ENCODE results near the gene WDR45B.

Gene WDR45B

DNA sequence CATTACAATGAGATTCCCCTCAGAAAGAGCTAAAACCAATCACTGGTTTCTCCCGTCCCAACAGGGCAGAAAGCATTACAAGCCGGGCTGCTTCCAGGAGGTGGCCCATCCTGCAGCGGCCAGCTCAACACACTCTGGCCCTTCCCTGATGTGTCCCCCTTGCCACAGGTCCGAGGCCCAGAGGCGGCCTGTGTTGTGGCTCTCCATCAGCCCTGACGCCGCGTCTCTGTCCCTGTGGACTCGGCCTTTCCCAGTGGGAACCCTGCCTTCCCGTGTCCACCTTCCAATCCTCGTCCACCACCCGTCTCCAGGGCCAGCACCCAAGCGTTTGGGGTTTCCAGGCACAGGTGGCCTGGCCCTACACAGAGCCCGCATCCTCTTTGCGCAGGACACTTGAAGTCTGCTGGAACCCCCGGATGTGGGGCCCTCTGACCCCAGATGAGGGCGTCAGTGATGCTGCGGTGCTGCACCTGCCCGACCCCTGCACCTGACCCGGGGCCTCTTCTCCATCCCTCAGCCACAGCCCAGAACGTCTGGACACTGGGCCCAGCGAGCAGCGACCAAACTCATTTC, 29.2 kb upstream of the WDR45B start:
- DNase-seq (ENCODE audit: low spot score): no peak

DNA sequence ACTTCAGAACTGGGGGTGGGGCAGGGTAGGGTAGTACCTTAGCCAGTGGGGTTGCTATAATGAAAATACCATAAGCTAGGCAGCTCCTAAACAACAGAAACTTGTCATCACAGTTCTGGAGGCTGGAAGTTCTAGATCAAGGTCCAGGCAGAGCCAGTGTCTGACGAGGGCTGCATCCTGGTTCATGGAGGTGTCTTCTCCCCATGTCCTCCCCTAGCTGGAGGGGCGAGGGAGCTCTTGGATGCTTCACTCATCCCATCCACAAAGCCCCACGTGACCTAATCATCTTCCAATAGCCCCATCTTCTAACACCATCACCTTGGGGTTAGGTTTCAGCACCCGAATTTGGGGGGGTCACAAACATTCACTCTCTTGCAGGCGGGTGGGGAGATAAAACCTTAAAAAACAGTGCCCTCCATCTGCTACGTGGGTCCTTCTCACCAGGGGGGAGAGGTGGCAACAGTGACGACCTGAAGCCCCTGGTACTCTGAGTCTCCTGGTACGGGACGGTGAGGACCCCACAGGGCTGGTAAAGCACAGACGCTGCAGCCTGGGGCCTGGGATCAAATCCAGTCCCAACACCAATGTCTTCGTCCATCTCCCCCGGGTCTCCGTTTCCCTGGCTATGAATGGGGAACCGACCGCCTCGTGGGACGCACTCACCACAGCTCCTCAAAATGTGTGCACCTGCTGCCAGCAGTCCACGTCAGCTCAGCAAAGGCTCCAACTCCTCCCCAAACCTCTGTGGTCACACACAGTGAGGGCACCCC, 27.4 kb upstream of the WDR45B start:
- no peak for DNase-seq (ENCODE audit: low spot score)

DNA sequence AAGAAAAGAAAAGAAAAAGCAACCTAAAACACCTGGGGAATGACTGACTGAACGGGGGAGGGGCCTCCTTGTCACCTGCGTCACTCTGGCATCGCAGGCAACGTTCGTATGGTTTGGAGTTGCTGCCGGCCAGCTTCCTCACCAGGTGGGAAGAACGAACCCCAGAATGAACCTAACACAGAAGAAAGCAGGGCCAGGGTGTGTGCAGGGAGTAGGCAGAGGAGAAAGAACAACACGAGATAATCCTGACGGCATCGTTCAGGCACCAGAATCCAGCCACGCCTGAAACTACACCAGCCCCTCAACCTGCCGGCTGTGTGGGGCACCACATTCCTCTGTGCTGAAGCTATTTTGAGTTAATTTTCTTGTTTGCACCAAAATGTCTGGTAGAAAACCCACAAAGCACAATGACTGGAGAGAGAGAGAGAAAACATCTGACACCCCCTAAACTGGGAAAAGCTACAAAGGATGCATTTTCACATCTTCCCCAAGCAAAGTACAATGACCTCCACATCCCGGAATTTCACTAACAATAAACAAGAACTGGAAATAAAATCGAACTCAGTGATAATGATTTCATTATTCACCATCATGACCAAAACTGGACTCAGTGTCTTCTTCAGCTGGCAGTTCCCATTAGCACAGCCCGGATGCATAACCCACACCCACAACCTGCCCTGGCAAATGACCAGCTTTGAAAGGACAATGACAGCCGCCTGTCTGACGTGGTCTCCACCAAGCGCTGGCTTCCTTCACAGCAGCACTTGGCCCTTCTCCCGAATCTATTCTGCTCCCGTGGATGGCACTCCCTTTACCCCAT, 26.6 kb upstream of the WDR45B start:
- DNase-seq (ENCODE audit: low spot score): no peak

GRCh38 chr17:82670661-82671450, 22.6 kb upstream of the WDR45B start:
- no peak for DNase-seq (ENCODE audit: low spot score)

- DNase-seq (ENCODE audit: low spot score): peak; percentile 84
These were observed 20.4 kb upstream of the WDR45B start for GRCh38 chr17:82668631-82669099.

GRCh38 chr17:82668024-82668630, 19.9 kb upstream of the WDR45B start:
- no peak for DNase-seq (ENCODE audit: low spot score)

GRCh38 chr17:82667668-82668000, 19.4 kb upstream of the WDR45B start:
- no peak for DNase-seq (ENCODE audit: low spot score)

DNA sequence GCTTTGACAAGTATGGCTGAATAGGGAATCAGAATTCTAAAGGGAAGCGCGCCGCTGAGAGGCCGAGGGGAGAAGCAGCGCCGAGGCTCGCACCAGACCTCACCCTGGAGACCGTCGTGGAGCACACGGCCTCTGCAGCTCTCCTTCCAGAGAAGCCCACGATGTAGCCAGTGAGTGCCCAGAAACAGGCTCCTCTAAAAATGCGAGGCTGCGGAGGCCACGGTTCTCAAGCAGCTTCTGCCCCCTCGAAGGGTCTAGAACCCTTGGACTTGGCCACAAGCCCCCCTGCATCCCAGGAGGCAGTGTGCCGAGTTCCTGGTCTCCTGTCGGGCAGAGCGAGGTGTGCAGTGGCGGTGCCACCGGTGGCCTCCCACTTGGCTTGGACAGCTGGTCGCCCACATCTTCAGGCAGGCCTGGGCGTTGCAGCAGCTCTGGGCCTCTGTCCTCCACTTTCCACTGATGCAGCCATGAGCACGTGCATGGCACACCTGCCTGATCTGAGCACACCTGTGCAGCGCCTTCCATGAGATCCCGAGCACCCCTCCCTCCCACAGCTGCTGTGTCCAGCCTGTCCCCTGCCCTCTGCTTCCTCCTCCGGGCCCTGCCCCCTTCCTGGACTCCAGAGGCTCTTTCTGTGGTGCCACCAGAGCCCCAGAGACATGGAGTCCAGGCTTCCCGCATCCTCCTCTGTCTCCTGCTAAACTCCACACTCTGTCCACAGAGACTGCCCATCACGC, 18.9 kb upstream of the WDR45B start:
- no peak for DNase-seq (ENCODE audit: low spot score)

GRCh38 chr17:82665891-82666290, 17.6 kb upstream of the WDR45B start:
- no peak for DNase-seq (ENCODE audit: low spot score)

- no peak for DNase-seq (ENCODE audit: low spot score)
These were observed 17.0 kb upstream of the WDR45B start for GRCh38 chr17:82665217-82665616.

DNA sequence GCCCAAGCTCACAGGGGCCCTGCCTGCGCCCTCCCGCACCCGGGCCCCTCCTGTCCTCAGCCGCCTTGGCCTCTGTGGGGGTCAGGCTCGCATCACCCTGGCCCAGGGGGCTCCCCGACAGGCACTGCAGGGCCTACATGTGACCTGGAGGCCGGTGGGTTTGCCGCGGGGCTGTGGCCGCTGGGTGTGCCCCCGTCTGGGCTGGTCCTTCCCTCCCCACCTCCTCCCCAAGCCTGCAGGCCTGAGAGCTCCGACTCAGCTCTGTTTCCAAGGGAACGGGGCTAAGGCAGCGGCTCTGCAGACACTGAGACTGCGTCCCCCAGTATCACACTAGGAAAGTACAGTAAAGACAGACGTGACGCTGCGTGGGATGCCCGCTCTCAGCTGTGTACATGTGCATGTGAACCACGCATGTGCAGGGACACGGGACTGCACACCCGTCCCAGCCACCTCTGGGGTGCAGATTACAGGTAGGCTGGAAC, 16.5 kb upstream of the WDR45B start:
- no peak for DNase-seq (ENCODE audit: low spot score)

DNA sequence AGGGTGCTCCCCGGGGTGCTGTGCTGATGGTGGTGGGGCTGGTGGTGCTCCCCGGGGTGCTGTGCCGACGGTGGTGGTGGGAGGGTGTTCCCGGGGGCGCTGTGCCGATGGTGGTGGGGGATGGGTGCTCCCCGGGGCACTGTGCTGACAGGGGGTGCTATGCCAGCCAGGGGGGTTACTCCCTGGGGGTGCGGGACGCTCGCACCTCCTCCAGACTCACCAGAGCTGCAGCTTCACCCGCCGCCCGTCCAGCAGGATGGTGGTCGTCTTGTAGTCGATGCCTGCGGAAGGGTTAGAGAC, 16.0 kb upstream of the WDR45B start:
- no peak for DNase-seq (ENCODE audit: low spot score)

GRCh38 chr17:82663381-82664275, 15.4 kb upstream of the WDR45B start:
- DNase-seq (ENCODE audit: low spot score): no peak

GRCh38 chr17:82662711-82663261, 14.5 kb upstream of the WDR45B start:
- no peak for DNase-seq (ENCODE audit: low spot score)

DNA sequence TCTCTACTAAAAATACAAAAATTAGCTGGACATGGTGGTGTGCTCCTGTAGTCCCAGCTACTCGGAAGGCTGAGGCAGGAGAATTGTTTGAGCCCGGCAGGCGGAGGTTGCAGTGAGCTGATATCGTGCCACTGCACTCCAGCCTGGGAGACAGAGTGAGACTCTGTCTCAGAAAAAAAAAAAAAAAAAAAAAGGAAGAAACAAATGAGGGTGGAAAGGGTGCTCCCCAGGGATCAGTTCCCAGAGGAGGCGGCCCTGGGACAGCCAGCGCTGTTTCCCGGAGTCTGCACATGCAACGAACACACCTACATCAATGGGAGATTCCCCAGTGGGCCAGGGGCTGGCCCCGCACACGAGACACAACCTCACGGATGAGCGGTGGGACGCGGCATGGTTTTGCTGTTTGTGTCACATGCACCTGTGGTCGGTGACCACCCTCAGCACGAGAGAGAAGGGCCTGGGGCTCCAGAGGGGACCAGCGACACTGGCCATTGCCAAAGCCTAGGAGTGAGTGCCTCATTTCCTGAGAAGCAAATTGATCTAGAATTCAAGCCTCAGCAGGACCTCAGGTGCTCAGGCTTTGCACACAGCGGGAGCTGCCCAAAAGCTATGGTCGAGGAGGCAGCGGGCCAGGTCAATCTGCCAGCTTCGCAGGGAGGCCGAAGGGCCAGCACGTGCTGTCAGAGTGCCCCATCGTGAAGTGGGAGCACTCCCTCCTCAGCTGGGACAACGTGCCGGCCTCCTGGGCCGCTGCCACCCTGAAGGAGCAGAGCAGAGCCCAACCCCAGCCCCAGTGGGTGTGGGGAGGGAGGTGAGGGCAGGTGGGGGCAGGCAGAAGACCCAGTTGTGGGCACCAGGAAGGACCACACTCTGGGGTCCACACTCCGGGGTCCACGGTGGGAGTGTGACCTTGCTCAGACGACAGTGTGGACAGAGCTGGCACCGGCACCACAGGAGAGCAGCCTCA, 13.8 kb upstream of the WDR45B start:
- DNase-seq (ENCODE audit: low spot score): no peak

DNA sequence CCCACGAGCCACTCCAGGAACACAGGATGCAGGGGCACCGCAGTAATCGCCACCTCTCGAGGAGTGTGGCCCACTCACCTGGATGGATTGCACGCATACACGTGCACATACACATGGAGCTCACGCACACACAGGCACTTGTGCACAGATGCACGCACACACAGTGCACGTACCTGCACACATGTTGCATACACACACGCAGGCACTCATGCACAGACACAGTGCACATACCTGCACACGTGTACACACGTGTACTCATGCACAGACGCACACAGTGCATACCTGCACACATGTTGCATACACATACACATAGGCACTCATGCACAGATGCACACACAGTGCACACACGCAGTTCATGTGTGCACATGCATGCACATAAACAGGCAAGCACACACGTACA, 11.6 kb upstream of the WDR45B start:
- no peak for DNase-seq (ENCODE audit: low spot score)

DNA sequence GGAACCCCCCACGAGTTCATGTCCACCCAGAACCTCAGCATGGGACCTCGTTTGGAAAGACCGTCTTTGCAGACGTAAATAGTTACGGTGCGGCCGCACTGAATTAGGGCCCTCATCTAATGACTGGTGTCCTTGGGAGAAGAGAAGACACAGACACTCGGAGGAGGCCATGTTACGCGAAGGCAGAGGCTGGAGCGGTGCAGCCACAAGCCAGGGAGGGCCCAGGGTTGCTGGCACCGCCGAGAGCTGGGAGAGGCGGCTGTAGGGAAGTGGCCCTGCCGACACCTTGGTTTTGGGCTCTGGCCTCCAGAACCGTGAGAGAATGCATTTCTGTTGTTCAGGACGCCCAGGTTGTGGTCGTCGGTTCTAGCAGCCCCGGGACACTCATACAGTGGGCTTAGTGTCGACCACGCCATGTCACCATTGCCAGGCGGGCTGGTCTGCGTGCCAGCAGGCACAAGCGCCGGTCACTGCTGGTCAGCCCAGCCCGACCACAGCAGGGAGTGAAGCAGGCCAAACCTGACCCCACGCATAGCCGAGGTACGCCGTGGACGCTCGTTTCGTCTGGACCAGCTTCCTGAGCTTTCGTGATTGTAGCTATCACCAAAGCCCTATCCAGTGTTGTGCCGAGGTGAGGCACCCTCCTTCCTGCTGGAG, 10.7 kb upstream of the WDR45B start:
- DNase-seq (ENCODE audit: low spot score): no peak

DNA sequence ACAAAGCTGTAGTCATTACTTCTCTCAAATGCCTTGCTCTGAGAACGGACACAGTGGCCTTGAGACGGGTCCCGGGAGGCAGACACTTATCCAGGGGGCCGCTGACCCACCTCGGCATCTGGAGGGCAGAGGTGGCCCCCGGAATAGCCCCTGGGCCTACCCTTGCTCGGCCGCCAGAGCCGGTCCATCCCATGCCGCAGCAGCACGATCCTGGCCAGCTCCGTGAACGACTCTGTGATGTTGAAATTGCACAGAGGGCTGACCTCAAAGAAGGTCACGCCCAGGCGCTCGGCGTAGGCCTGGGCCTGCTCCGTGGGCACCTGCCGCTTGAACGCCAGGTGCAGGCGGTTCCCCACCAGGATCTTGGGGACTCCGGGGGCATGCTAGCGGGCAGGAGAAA, 10.1 kb upstream of the WDR45B start:
- no peak for DNase-seq (ENCODE audit: low spot score)
